GM23338 (cell line): ENCODE data around the gene PPP1R7. TPM values are rescaled to one million over a fixed set of nuclear protein-coding genes. Genes with fewer than 3 reads are reported as not detected.

ENCODE experiments used
- ATAC-seq: fragments of 200-7000 bp; cut with Tn5 transposase; 3 replicates; pipeline ENCODE4 v1.9.1; 2020
- DNase-seq: peaks from one replicate; pipeline ENCODE4 v3.0.0-alpha.2; 2015; ENCODE audit warnings: low spot score
- H2AFZ ChIP-seq: fragments of 200-600 bp; sonication (generic); 2 replicates; pipeline ENCODE4 v1.8.0; 2016; ENCODE audit warnings: antibody characterized with exemption, mild to moderate bottlenecking, moderate library complexity
- H3F3A ChIP-seq: fragments of 200-600 bp; sonication (generic); replicated peaks from 2 replicates; pipeline ENCODE4 v1.8.0; 2017; ENCODE audit warnings: antibody characterized with exemption, mixed run types, low read depth
- H3K27ac ChIP-seq: fragments of 200-600 bp; sonication (generic); 2 replicates; pipeline ENCODE4 v1.6.1; 2016; ENCODE audit warnings: low read depth
- H3K27me3 ChIP-seq: fragments of 200-600 bp; sonication (generic); 2 replicates; pipeline ENCODE4 v1.8.0; 2016; ENCODE audit warnings: mild to moderate bottlenecking, mixed run types, moderate library complexity; ENCODE audit not compliant: insufficient read depth
- H3K36me3 ChIP-seq: fragments of 200-600 bp; sonication (generic); 2 replicates; pipeline ENCODE4 v1.8.0; 2016; ENCODE audit warnings: mild to moderate bottlenecking; ENCODE audit not compliant: insufficient read depth
- H3K4me1 ChIP-seq: fragments of 200-600 bp; sonication (generic); 2 replicates; pipeline ENCODE4 v1.8.0; 2016; ENCODE audit warnings: mild to moderate bottlenecking, moderate library complexity; ENCODE audit not compliant: insufficient read depth
- H3K4me2 ChIP-seq: fragments of 200-600 bp; sonication (generic); 2 replicates; pipeline ENCODE4 v1.7.1; 2017; ENCODE audit warnings: mixed run types
- H3K4me3 ChIP-seq: fragments of 200-600 bp; sonication (generic); 2 replicates; pipeline ENCODE4 v1.6.1; 2016; ENCODE audit warnings: mixed run types
- H3K79me2 ChIP-seq: fragments of 200-600 bp; sonication (generic); replicated peaks from 2 replicates; pipeline ENCODE4 v1.8.0; 2017; ENCODE audit warnings: mild to moderate bottlenecking; ENCODE audit not compliant: insufficient read depth
- H3K9me2 ChIP-seq: fragments of 200-600 bp; sonication (generic); 2 replicates; pipeline ENCODE4 v1.8.0; 2017; ENCODE audit not compliant: insufficient read depth
- H4K20me1 ChIP-seq: fragments of 200-600 bp; sonication (generic); replicated peaks from 2 replicates; pipeline ENCODE4 v1.8.0; 2017; ENCODE audit warnings: mild to moderate bottlenecking; ENCODE audit not compliant: insufficient read depth
- H3K27ac Mint-ChIP-seq: 2 replicates; pipeline ENCODE4 v1.8.0; 2020; ENCODE audit warnings: inconsistent platforms, mild to moderate bottlenecking, moderate library complexity, mixed read lengths
- H3K27me3 Mint-ChIP-seq: 3 replicates; pipeline ENCODE4 v1.8.0; 2022; ENCODE audit warnings: low read depth, mild to moderate bottlenecking, moderate library complexity, mixed read lengths, inconsistent platforms; ENCODE audit not compliant: insufficient read depth, poor library complexity
- H3K36me3 Mint-ChIP-seq: 3 replicates; pipeline ENCODE4 v1.8.0; 2021; ENCODE audit warnings: low read depth, mild to moderate bottlenecking, inconsistent platforms, moderate library complexity, mixed read lengths
- H3K4me1 Mint-ChIP-seq: 3 replicates; pipeline ENCODE4 v1.8.0; 2020; ENCODE audit warnings: mild to moderate bottlenecking, inconsistent platforms, mixed read lengths
- H3K4me3 Mint-ChIP-seq: 3 replicates; pipeline ENCODE4 v1.8.0; 2021; ENCODE audit warnings: moderate library complexity, mild to moderate bottlenecking, inconsistent platforms, mixed read lengths
- H3K9me3 Mint-ChIP-seq: 3 replicates; pipeline ENCODE4 v1.8.0; 2020; ENCODE audit warnings: moderate library complexity, mild to moderate bottlenecking, inconsistent platforms, mixed read lengths
- CREB1 ChIP-seq: fragments of 250-450 bp; sonication (Bioruptor Pico); IDR thresholded peaks from 2 replicates; pipeline ENCODE4 v1.5.0; 2020; ENCODE audit warnings: low read depth, mild to moderate bottlenecking, moderate library complexity
- EZH2 ChIP-seq: fragments of 200-600 bp; sonication (generic); IDR thresholded peaks from one replicate; pipeline ENCODE4 v1.8.0; 2017; ENCODE audit warnings: antibody characterized with exemption, mild to moderate bottlenecking, low read depth; ENCODE audit not compliant: unreplicated experiment
- JUNB ChIP-seq: IDR thresholded peaks from one replicate; pipeline ENCODE4 v1.6.1; 2016; ENCODE audit warnings: antibody characterized with exemption; ENCODE audit not compliant: unreplicated experiment
- POLR2AphosphoS5 ChIP-seq: IDR thresholded peaks from 2 replicates; pipeline ENCODE4 v1.6.1; 2016; ENCODE audit warnings: antibody characterized with exemption, low read depth
- STAT1 ChIP-seq: IDR thresholded peaks from one replicate; pipeline ENCODE4 v1.6.1; 2016; ENCODE audit warnings: antibody characterized with exemption; ENCODE audit not compliant: unreplicated experiment
- ZNF331 ChIP-seq: fragments of 250-450 bp; sonication (Bioruptor Pico); IDR thresholded peaks from 2 replicates; pipeline ENCODE4 v1.5.0; 2020; ENCODE audit warnings: low read depth, mild to moderate bottlenecking, moderate library complexity
- polyA plus RNA-seq: library from polyadenylated mRNA; unstranded; fragments of >200 nt; fragmentation: Nextera tagmentation; extraction: Ambion mirVana; gene quantifications from 2 replicates; pipeline ENCODE4 v1.2.1, GENCODE V29; 2016
- total RNA-seq: library from RNA; depleted of rRNA; stranded (reverse); fragments of >200 nt; shearing (Covaris generic); gene quantifications from 2 replicates; pipeline ENCODE4 v1.2.3, GENCODE V29; 2014
- TF ChIP-seq, protein P1 (sequence below): IDR thresholded peaks from one replicate; pipeline ENCODE4 v1.6.1; 2018; ENCODE audit warnings: antibody characterized with exemption; ENCODE audit not compliant: unreplicated experiment
- TF ChIP-seq, protein P2 (sequence below), 2 experiments: fragments of 200-600 bp in 1 of 2; sonication (generic) in 1 of 2; conservative IDR thresholded peaks; 2 replicates each; pipeline versions ENCODE4 v1.5.1 to v1.6.1; 2016 to 2017; ENCODE audit warnings: antibody characterized with exemption in 2 of 2, low read depth in 2 of 2, mild to moderate bottlenecking in 2 of 2, moderate library complexity in 1 of 2
- TF ChIP-seq, protein P3 (sequence below): IDR thresholded peaks from 2 replicates; pipeline ENCODE4 v1.6.1; 2016; ENCODE audit warnings: antibody characterized with exemption
- TF ChIP-seq, protein P4 (sequence below): fragments of 250-450 bp; sonication (Bioruptor Pico); IDR thresholded peaks from 2 replicates; pipeline ENCODE4 v1.5.0; 2020; ENCODE audit warnings: mild to moderate bottlenecking, moderate library complexity

Gene PPP1R7
- total and polyA plus RNA-seq, 2 experiments from 2014 or later, result 48.2 to 94.3 TPM

DNA sequence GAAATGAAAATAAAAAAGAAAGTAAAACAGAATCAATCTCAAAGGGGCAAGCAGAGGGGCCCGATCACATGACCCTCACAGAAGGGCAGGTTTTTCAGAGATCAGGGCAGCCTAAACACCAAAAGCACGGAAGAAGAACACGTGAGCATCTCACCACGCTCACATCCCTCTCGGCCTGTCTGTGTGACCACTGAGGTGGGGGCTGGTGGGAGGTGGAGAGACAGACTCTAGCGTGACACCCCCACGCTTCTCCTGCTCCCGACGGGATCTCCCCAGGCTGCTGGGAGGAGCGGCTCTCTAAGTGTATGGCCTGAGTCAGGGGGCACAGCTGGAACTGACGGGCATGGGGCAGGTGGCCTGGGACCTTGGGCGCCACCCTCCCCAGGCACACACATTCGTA is 24.6 kb upstream of the PPP1R7 start:
- Mint-ChIP-seq H3K9me3 (no peaks in the 10 kb centered on the region), H3K4me1 (no peaks in the 10 kb centered on the region), H3K27me3 (no peaks in the 10 kb centered on the region), H3K36me3 (peaks cover 30% of the 10 kb centered on the region), H3K4me3 (no peak overlapping the region), H3K27ac (no peak overlapping the region)
- Histone ChIP-seq H3K27me3 (no peaks in the 10 kb centered on the region), H3K27ac (no peak overlapping the region), H3F3A (no peaks in the 10 kb centered on the region), H3K4me2 (no peak overlapping the region), H2AFZ (no peak overlapping the region), H3K4me3 (no peak overlapping the region), H4K20me1 (no peaks in the 10 kb centered on the region), H3K4me1 (no peaks in the 10 kb centered on the region), H3K79me2 (no peaks in the 10 kb centered on the region), H3K9me2 (no peaks in the 10 kb centered on the region), H3K36me3 (peaks cover 6% of the 10 kb centered on the region)
- ATAC-seq (no peak), DNase-seq (no peak)
- TF ChIP-seq, protein P1, sequence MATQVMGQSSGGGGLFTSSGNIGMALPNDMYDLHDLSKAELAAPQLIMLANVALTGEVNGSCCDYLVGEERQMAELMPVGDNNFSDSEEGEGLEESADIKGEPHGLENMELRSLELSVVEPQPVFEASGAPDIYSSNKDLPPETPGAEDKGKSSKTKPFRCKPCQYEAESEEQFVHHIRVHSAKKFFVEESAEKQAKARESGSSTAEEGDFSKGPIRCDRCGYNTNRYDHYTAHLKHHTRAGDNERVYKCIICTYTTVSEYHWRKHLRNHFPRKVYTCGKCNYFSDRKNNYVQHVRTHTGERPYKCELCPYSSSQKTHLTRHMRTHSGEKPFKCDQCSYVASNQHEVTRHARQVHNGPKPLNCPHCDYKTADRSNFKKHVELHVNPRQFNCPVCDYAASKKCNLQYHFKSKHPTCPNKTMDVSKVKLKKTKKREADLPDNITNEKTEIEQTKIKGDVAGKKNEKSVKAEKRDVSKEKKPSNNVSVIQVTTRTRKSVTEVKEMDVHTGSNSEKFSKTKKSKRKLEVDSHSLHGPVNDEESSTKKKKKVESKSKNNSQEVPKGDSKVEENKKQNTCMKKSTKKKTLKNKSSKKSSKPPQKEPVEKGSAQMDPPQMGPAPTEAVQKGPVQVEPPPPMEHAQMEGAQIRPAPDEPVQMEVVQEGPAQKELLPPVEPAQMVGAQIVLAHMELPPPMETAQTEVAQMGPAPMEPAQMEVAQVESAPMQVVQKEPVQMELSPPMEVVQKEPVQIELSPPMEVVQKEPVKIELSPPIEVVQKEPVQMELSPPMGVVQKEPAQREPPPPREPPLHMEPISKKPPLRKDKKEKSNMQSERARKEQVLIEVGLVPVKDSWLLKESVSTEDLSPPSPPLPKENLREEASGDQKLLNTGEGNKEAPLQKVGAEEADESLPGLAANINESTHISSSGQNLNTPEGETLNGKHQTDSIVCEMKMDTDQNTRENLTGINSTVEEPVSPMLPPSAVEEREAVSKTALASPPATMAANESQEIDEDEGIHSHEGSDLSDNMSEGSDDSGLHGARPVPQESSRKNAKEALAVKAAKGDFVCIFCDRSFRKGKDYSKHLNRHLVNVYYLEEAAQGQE, result no peak
- TF ChIP-seq, protein P2, sequence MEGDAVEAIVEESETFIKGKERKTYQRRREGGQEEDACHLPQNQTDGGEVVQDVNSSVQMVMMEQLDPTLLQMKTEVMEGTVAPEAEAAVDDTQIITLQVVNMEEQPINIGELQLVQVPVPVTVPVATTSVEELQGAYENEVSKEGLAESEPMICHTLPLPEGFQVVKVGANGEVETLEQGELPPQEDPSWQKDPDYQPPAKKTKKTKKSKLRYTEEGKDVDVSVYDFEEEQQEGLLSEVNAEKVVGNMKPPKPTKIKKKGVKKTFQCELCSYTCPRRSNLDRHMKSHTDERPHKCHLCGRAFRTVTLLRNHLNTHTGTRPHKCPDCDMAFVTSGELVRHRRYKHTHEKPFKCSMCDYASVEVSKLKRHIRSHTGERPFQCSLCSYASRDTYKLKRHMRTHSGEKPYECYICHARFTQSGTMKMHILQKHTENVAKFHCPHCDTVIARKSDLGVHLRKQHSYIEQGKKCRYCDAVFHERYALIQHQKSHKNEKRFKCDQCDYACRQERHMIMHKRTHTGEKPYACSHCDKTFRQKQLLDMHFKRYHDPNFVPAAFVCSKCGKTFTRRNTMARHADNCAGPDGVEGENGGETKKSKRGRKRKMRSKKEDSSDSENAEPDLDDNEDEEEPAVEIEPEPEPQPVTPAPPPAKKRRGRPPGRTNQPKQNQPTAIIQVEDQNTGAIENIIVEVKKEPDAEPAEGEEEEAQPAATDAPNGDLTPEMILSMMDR (conservative IDR thresholded peaks at IDR 0.05; ENCODE audit: low read depth in 2 of 2), result no peak
- TF ChIP-seq EZH2 (no peak), ZNF331 (CRISPR knock-in tag) (no peak), STAT1 (no peak), JUNB (no peak), POLR2AphosphoS5 (no peak), CREB1 (CRISPR knock-in tag) (no peak)
- TF ChIP-seq, protein P3, sequence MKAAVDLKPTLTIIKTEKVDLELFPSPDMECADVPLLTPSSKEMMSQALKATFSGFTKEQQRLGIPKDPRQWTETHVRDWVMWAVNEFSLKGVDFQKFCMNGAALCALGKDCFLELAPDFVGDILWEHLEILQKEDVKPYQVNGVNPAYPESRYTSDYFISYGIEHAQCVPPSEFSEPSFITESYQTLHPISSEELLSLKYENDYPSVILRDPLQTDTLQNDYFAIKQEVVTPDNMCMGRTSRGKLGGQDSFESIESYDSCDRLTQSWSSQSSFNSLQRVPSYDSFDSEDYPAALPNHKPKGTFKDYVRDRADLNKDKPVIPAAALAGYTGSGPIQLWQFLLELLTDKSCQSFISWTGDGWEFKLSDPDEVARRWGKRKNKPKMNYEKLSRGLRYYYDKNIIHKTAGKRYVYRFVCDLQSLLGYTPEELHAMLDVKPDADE, result no peak
- TF ChIP-seq, protein P4, sequence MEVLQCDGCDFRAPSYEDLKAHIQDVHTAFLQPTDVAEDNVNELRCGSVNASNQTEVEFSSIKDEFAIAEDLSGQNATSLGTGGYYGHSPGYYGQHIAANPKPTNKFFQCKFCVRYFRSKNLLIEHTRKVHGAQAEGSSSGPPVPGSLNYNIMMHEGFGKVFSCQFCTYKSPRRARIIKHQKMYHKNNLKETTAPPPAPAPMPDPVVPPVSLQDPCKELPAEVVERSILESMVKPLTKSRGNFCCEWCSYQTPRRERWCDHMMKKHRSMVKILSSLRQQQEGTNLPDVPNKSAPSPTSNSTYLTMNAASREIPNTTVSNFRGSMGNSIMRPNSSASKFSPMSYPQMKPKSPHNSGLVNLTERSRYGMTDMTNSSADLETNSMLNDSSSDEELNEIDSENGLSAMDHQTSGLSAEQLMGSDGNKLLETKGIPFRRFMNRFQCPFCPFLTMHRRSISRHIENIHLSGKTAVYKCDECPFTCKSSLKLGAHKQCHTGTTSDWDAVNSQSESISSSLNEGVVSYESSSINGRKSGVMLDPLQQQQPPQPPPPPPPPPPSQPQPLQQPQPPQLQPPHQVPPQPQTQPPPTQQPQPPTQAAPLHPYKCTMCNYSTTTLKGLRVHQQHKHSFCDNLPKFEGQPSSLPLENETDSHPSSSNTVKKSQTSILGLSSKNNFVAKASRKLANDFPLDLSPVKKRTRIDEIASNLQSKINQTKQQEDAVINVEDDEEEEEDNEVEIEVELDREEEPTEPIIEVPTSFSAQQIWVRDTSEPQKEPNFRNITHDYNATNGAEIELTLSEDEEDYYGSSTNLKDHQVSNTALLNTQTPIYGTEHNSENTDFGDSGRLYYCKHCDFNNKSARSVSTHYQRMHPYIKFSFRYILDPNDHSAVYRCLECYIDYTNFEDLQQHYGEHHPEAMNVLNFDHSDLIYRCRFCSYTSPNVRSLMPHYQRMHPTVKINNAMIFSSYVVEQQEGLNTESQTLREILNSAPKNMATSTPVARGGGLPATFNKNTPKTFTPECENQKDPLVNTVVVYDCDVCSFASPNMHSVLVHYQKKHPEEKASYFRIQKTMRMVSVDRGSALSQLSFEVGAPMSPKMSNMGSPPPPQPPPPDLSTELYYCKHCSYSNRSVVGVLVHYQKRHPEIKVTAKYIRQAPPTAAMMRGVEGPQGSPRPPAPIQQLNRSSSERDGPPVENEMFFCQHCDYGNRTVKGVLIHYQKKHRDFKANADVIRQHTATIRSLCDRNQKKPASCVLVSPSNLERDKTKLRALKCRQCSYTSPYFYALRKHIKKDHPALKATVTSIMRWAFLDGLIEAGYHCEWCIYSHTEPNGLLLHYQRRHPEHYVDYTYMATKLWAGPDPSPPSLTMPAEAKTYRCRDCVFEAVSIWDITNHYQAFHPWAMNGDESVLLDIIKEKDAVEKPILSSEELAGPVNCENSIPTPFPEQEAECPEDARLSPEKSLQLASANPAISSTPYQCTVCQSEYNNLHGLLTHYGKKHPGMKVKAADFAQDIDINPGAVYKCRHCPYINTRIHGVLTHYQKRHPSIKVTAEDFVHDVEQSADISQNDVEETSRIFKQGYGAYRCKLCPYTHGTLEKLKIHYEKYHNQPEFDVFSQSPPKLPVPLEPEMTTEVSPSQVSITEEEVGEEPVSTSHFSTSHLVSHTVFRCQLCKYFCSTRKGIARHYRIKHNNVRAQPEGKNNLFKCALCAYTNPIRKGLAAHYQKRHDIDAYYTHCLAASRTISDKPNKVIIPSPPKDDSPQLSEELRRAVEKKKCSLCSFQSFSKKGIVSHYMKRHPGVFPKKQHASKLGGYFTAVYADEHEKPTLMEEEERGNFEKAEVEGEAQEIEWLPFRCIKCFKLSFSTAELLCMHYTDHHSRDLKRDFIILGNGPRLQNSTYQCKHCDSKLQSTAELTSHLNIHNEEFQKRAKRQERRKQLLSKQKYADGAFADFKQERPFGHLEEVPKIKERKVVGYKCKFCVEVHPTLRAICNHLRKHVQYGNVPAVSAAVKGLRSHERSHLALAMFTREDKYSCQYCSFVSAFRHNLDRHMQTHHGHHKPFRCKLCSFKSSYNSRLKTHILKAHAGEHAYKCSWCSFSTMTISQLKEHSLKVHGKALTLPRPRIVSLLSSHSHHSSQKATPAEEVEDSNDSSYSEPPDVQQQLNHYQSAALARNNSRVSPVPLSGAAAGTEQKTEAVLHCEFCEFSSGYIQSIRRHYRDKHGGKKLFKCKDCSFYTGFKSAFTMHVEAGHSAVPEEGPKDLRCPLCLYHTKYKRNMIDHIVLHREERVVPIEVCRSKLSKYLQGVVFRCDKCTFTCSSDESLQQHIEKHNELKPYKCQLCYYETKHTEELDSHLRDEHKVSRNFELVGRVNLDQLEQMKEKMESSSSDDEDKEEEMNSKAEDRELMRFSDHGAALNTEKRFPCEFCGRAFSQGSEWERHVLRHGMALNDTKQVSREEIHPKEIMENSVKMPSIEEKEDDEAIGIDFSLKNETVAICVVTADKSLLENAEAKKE, result no peak
